GM21390 (cell line): ENCODE results near the gene ARL15.

Experiments used
- ATAC-seq: cut with Tn5 transposase; IDR thresholded peaks from one replicate; pipeline ENCODE4 v1.9.1; 2021; ENCODE audit not compliant: unreplicated experiment

The ARL15 gene

GRCh38 chr5:54315736-54316528, 5.6 kb upstream of the ARL15 start:
- ATAC-seq = no peak

- no peak for ATAC-seq
Observed at GRCh38 chr5:54313311-54314270, 3.2 kb upstream of the ARL15 start.

GRCh38 chr5:54312499-54312898, 2.1 kb upstream of the ARL15 start:
- no peak for ATAC-seq

- ATAC-seq = no peak
Observed at GRCh38 chr5:54311176-54311677, 854 bp upstream of the ARL15 start.

GRCh38 chr5:54309691-54310432, 511 bp downstream of the ARL15 start:
- peak; percentile 24 for ATAC-seq

GRCh38 chr5:54309276-54309675, 1.1 kb downstream of the ARL15 start:
- no peak for ATAC-seq

GRCh38 chr5:54307583-54307982, 2.8 kb downstream of the ARL15 start:
- no peak for ATAC-seq

- no peak for ATAC-seq
Observed at GRCh38 chr5:54306893-54307292, 3.5 kb downstream of the ARL15 start.

GRCh38 chr5:54305737-54306136, 4.6 kb downstream of the ARL15 start:
- no peak for ATAC-seq

GRCh38 chr5:54304040-54304439, 6.3 kb downstream of the ARL15 start:
- no peak for ATAC-seq

GRCh38 chr5:54302267-54302687, 8.1 kb downstream of the ARL15 start:
- no peak for ATAC-seq

GRCh38 chr5:54301849-54302248, 8.5 kb downstream of the ARL15 start:
- ATAC-seq = no peak

- no peak for ATAC-seq
Observed at GRCh38 chr5:54301220-54301619, 9.2 kb downstream of the ARL15 start.

- ATAC-seq = no peak
Observed at GRCh38 chr5:54298947-54299346, 11.4 kb downstream of the ARL15 start.

- ATAC-seq = no peak
Observed at GRCh38 chr5:54296386-54296785, 14.0 kb downstream of the ARL15 start.

GRCh38 chr5:54295651-54296276, 14.6 kb downstream of the ARL15 start:
- no peak for ATAC-seq

GRCh38 chr5:54294097-54294667, 16.2 kb downstream of the ARL15 start:
- no peak for ATAC-seq

GRCh38 chr5:54292866-54293265, 17.5 kb downstream of the ARL15 start:
- ATAC-seq = no peak

- no peak for ATAC-seq
Observed at GRCh38 chr5:54291498-54291897, 18.9 kb downstream of the ARL15 start.

GRCh38 chr5:54289769-54290168, 20.6 kb downstream of the ARL15 start:
- no peak for ATAC-seq
